IMR-90 (cell line): ENCODE results near the gene NAB2. TPM values are rescaled to one million over a fixed set of nuclear protein-coding genes. Genes with fewer than 3 reads are reported as not detected.

Experiments
- ATAC-seq: fragments of 200-7000 bp; cut with Tn5 transposase; 2 replicates; pipeline ENCODE4 v1.9.1; 2020; ENCODE audit warnings: low read depth, mild to moderate bottlenecking, moderate library complexity
- Bru-seq: library from RNA; stranded (reverse); fragments of 400-500 nt; gene quantifications from one replicate; lab custom pipeline; 2021; lab: Mats Ljungman, UMichigan
- BruChase-seq, 2 experiments: library from RNA; stranded (reverse); fragments of 400-500 nt; gene quantifications; one replicate each; lab custom pipeline; 2021; lab: Mats Ljungman, UMichigan
- BruUV-seq: library from RNA; stranded (reverse); fragments of 400-500 nt; replicated peaks from 2 replicates; lab custom pipeline; 2021; lab: Mats Ljungman, UMichigan
- CTCF ChIA-PET: fragments of 300-600 bp; formaldehyde crosslinking; extraction: SDS; loops from one replicate; lab custom pipeline; 2021; ENCODE audit warnings: antibody characterized with exemption; lab: Yijun Ruan, JAX
- POLR2A ChIA-PET: fragments of 300-600 bp; sonication (Branson Sonifier 250); formaldehyde crosslinking; loops from one replicate; lab custom pipeline; 2022; ENCODE audit warnings: antibody characterized with exemption; ENCODE audit not compliant: unreplicated experiment; lab: Charles Lee
- DNase-seq: peaks from one replicate; pipeline ENCODE4 v3.0.0; 2013
- H2AFZ ChIP-seq: replicated peaks from 2 replicates; pipeline ENCODE3; 2013; ENCODE audit warnings: low read length, mild to moderate bottlenecking; ENCODE audit not compliant: poor library complexity
- H2AK5ac ChIP-seq: 2 replicates; pipeline ENCODE4 v1.6.1; 2013; ENCODE audit warnings: low read depth, low read length, inconsistent platforms
- H2AK9ac ChIP-seq: replicated peaks from 2 replicates; pipeline ENCODE3; 2013; ENCODE audit warnings: mild to moderate bottlenecking, low read depth, low read length, moderate library complexity; ENCODE audit not compliant: poor library complexity
- H2BK120ac ChIP-seq: 2 replicates; pipeline ENCODE4 v1.6.1; 2013; ENCODE audit warnings: low read depth, low read length, inconsistent platforms
- H2BK15ac ChIP-seq: 3 replicates; pipeline ENCODE4 v1.6.1; 2013; ENCODE audit warnings: low read depth, low read length, inconsistent platforms
- H2BK20ac ChIP-seq: 2 replicates; pipeline ENCODE4 v1.6.1; 2013; ENCODE audit warnings: low read depth, mild to moderate bottlenecking, inconsistent platforms, low read length, moderate library complexity
- H2BK5ac ChIP-seq: 2 replicates; pipeline ENCODE4 v1.6.1; 2013; ENCODE audit warnings: mild to moderate bottlenecking, low read depth, low read length, inconsistent platforms; ENCODE audit not compliant: poor library complexity, severe bottlenecking
- H3K14ac ChIP-seq: replicated peaks from 2 replicates; pipeline ENCODE4 v1.6.1; 2013; ENCODE audit warnings: low read depth, low read length, inconsistent platforms
- H3K18ac ChIP-seq: 2 replicates; pipeline ENCODE4 v1.6.1; 2013; ENCODE audit warnings: low read depth, low read length, control low read depth
- H3K23ac ChIP-seq: 2 replicates; pipeline ENCODE4 v1.6.1; 2013; ENCODE audit warnings: low read depth, low read length, inconsistent platforms
- H3K27ac ChIP-seq: 2 replicates; pipeline ENCODE4 v1.5.1; 2013; ENCODE audit warnings: mild to moderate bottlenecking, control low read depth, low read length; ENCODE audit not compliant: insufficient read depth
- H3K27me3 ChIP-seq: 2 replicates; pipeline ENCODE4 v1.6.1; 2013; ENCODE audit warnings: low read length; ENCODE audit not compliant: control insufficient read depth, insufficient read depth
- H3K36me3 ChIP-seq: 2 replicates; pipeline ENCODE4 v1.6.1; 2013; ENCODE audit warnings: low read length, mixed read lengths; ENCODE audit not compliant: control insufficient read depth, insufficient read depth
- H3K4ac ChIP-seq: 2 replicates; pipeline ENCODE4 v1.6.1; 2013; ENCODE audit warnings: low read depth, low read length, inconsistent platforms
- H3K4me1 ChIP-seq: 2 replicates; pipeline ENCODE4 v1.6.1; 2013; ENCODE audit warnings: low read length, mixed read lengths; ENCODE audit not compliant: control insufficient read depth, insufficient read depth
- H3K4me2 ChIP-seq: 2 replicates; pipeline ENCODE4 v1.6.1; 2013; ENCODE audit warnings: low read depth, mild to moderate bottlenecking, control low read depth, low read length, moderate library complexity
- H3K4me3 ChIP-seq: 2 replicates; pipeline ENCODE4 v1.5.1; 2013; ENCODE audit warnings: low read depth, mild to moderate bottlenecking, control low read depth, low read length, moderate library complexity; ENCODE audit not compliant: insufficient read depth
- H3K56ac ChIP-seq: 2 replicates; pipeline ENCODE4 v1.6.1; 2013; ENCODE audit warnings: low read length, inconsistent platforms; ENCODE audit not compliant: insufficient read depth; ENCODE audit errors: extremely low read depth
- H3K79me1 ChIP-seq, 2 experiments: 2 replicates each; pipeline ENCODE4 v1.6.1; 2013; ENCODE audit warnings: low read length in 2 of 2, inconsistent platforms in 1 of 2, low read depth in 1 of 2
- H3K9ac ChIP-seq: 2 replicates; pipeline ENCODE4 v1.6.1; 2013; ENCODE audit warnings: low read depth, low read length, control low read depth
- H3K9me1 ChIP-seq: 2 replicates; pipeline ENCODE4 v1.6.1; 2013; ENCODE audit warnings: low read length, inconsistent platforms; ENCODE audit not compliant: insufficient read depth
- H3K9me3 ChIP-seq: 2 replicates; pipeline ENCODE4 v1.6.1; 2013; ENCODE audit warnings: low read length; ENCODE audit not compliant: control insufficient read depth, insufficient read depth
- H4K20me1 ChIP-seq: 2 replicates; pipeline ENCODE4 v1.6.1; 2013; ENCODE audit warnings: low read length, inconsistent platforms; ENCODE audit not compliant: insufficient read depth
- H4K5ac ChIP-seq: 2 replicates; pipeline ENCODE4 v1.6.1; 2013; ENCODE audit warnings: mild to moderate bottlenecking, low read depth, low read length, control low read depth
- H4K8ac ChIP-seq, 2 experiments: 2 replicates each; pipeline ENCODE4 v1.6.1; 2013; ENCODE audit warnings: low read depth in 2 of 2, low read length in 2 of 2, control low read depth in 1 of 2, inconsistent platforms in 1 of 2
- H4K91ac ChIP-seq: 2 replicates; pipeline ENCODE4 v1.6.1; 2013; ENCODE audit warnings: low read depth, low read length, inconsistent platforms; ENCODE audit not compliant: insufficient read depth
- BHLHE40 ChIP-seq: fragments of 150-350 bp; IDR thresholded peaks from 2 replicates; pipeline ENCODE4 v1.6.1; 2016; ENCODE audit warnings: mild to moderate bottlenecking, low read depth, low read length
- CEBPB ChIP-seq: IDR thresholded peaks from 2 replicates; pipeline ENCODE4 v1.6.1; 2012; ENCODE audit warnings: low read depth, low read length, improper control_type of control experiment
- CHD1 ChIP-seq: IDR thresholded peaks from 2 replicates; pipeline ENCODE4 v1.6.1; 2012; ENCODE audit warnings: low read depth, low read length, improper control_type of control experiment
- ELK1 ChIP-seq: fragments of 150-350 bp; IDR thresholded peaks from 2 replicates; pipeline ENCODE4 v1.6.1; 2016; ENCODE audit warnings: low read depth, mild to moderate bottlenecking, low read length, moderate library complexity, borderline replicate concordance
- FOS ChIP-seq: fragments of 150-350 bp; IDR thresholded peaks from 2 replicates; pipeline ENCODE4 v1.6.1; 2016; ENCODE audit warnings: low read depth, low read length
- MAZ ChIP-seq: IDR thresholded peaks from 2 replicates; pipeline ENCODE4 v1.6.1; 2012; ENCODE audit warnings: low read depth, mild to moderate bottlenecking, low read length, improper control_type of control experiment, moderate library complexity, borderline replicate concordance
- MXI1 ChIP-seq: IDR thresholded peaks from 2 replicates; pipeline ENCODE4 v1.6.1; 2012; ENCODE audit warnings: low read depth, mild to moderate bottlenecking, low read length, moderate library complexity, borderline replicate concordance
- NFE2L2 ChIP-seq: fragments of 150-350 bp; IDR thresholded peaks from 2 replicates; pipeline ENCODE4 v1.6.1; 2016; ENCODE audit warnings: low read depth, mild to moderate bottlenecking, low read length
- POLR2A ChIP-seq: IDR thresholded peaks from 2 replicates; pipeline ENCODE4 v1.6.1; 2012; ENCODE audit warnings: mild to moderate bottlenecking, low read depth, low read length
- RFX5 ChIP-seq: IDR thresholded peaks from 2 replicates; pipeline ENCODE4 v1.8.0; 2012; ENCODE audit warnings: low read depth, mild to moderate bottlenecking, low read length, moderate library complexity
- USF2 ChIP-seq: fragments of 150-350 bp; IDR thresholded peaks from 2 replicates; pipeline ENCODE4 v1.6.1; 2017; ENCODE audit warnings: mild to moderate bottlenecking, antibody characterized with exemption, low read length, low read depth
- WGBS, 2 experiments: methylation state at CpG; one replicate each; pipeline versions ENCODE4 v1.1.5 to v1.1.7; 2013; ENCODE audit warnings: missing lambda C conversion rate in 2 of 2; ENCODE audit not compliant: insufficient read length in 1 of 2; ENCODE audit errors: extremely low coverage in 2 of 2; 5-methylcytosine and 5-hydroxymethylcytosine counted together
- dilution Hi-C: fragments of 300-500 bp; cut with HindIII; formaldehyde crosslinking; loops from one replicate; pipeline ENCODE4 v1.14.3; 2018; ENCODE audit warnings: low sequenced_read_pairs; ENCODE audit not compliant: unreplicated experiment
- in situ Hi-C: fragments of 300-500 bp; cut with MboI; formaldehyde crosslinking; loops from 3 replicates; pipeline ENCODE4 v1.14.3; 2019; ENCODE audit warnings: low sequenced_read_pairs, inconsistent platforms, mixed read lengths
- intact Hi-C: fragments of 100-400 bp; cut with micrococcal nuclease; formaldehyde crosslinking; loops from 2 replicates; pipeline ENCODE4 v1.10.0; 2022
- long read RNA-seq: library from polyadenylated mRNA; unstranded; transcript quantifications from one replicate; pipeline ENCODE4 v2.0.0, GENCODE V29; 2021; ENCODE audit not compliant: unreplicated experiment
- polyA plus RNA-seq, 3 experiments: library from polyadenylated mRNA; depleted of rRNA; stranded (reverse); fragments of >200 nt; gene quantifications; 2 replicates each; pipeline ENCODE4 v1.2.3, GENCODE V29; 2012; ENCODE audit warnings: low replicate concordance in 1 of 3
- total RNA-seq: library from RNA; depleted of rRNA; stranded (reverse); fragments of >200 nt; gene quantifications from 2 replicates; pipeline ENCODE4 v1.2.3, GENCODE V29; 2012; rRNA removed

NAB2 gene
- total RNA-seq (68.3 and 68.8 TPM in 2 replicates), polyA plus RNA-seq (2012; rRNA removed) (65.1 and 65.2 TPM in 2 replicates), Bru-seq, nascent RNA (percentile 73 among the genes with signal in this experiment), BruChase-seq, experiment 1, labeled RNA remaining after a 6-hour chase (percentile 65 among the genes with signal in this experiment), BruChase-seq, experiment 2, labeled RNA remaining after a 2-hour chase (percentile 82 among the genes with signal in this experiment)
- 52.2 and 62.3 TPM in 2 replicates for polyA plus RNA-seq (2012; cell fraction: cytosol; rRNA removed)
- polyA plus RNA-seq (2012; cell fraction: nucleus; rRNA removed; ENCODE audit: low replicate concordance) = 73.8 and 87.3 TPM in 2 replicates
- long read RNA-seq, transcript NAB2-201 (7 exons, 2,711 nt) = major isoform, 25 of 38 reads
- long read RNA-seq, partial matches to known transcripts = 9 of 38 reads
- long read RNA-seq, other reads (novel, unspliced or antisense) = 3 of 38 reads

- peak within 1 kb of the TSS; percentile 99 for H3K56ac ChIP-seq
- peak within 1 kb of the TSS; percentile 99 for H3K27ac ChIP-seq
- TF ChIP-seq POLR2A (peak; percentile 86), NFE2L2 (no peak), CHD1 (peak; percentile 93; the same call in 1 of the 2 replicates), CEBPB (peak; percentile 98), USF2 (peak; percentile 93), RFX5 (no peak), ELK1 (no peak), FOS (no peak), MXI1 (peak; percentile 87), MAZ (peak; percentile 92), BHLHE40 (peak; percentile 94)
- DNase-seq (peak; percentile 97), ATAC-seq (peak; percentile 50)
- CTCF ChIA-PET = no interaction called here
- H2BK20ac ChIP-seq = peak within 1 kb of the TSS; percentile 64; the same call in 1 of the 2 replicates
- peak within 1 kb of the TSS; percentile 98 for H3K4me3 ChIP-seq
- H4K20me1 ChIP-seq = peaks cover 44% of the 10 kb centered on the region
- peak within 1 kb of the TSS; percentile 96 for H4K5ac ChIP-seq
- H3K9me1 ChIP-seq = peaks cover 6% of the 10 kb centered on the region
- peak within 1 kb of the TSS; percentile 100 for H3K9ac ChIP-seq
- H2BK120ac ChIP-seq = peak within 1 kb of the TSS; percentile 93
- H3K4me2 ChIP-seq = peak within 1 kb of the TSS; percentile 92
- in situ Hi-C loops (no loop called here), intact Hi-C loops (loop anchor here (1.0 to 2.0 kb wide), 2 partner anchors 16 to 23 kb away; partner anchors contain the start of gene STAT6), dilution Hi-C loops (no loop called here)
- H2AFZ ChIP-seq = peak within 1 kb of the TSS; percentile 86
- peak within 1 kb of the TSS; percentile 100 for H3K14ac ChIP-seq
- peak within 1 kb of the TSS; percentile 100 for H2AK5ac ChIP-seq
- peak within 1 kb of the TSS; percentile 100 for H2AK9ac ChIP-seq
- H3K79me1 ChIP-seq = peaks cover 5 to 52% of the 10 kb centered on the region in 2 experiments; a peak in 3 of 4 replicates
- POLR2A ChIA-PET = interaction anchor here (0.5 to 1.6 kb wide), 7 partner anchors 9 to 101 kb away, joined by 3 to 9 read pairs (median 3); partner anchors contain the start of genes NEMP1 and STAT6
- no TSS peak for BruUV-seq
- H4K91ac ChIP-seq = peak within 1 kb of the TSS; percentile 98
- peak within 1 kb of the TSS; percentile 100 for H3K23ac ChIP-seq
- H3K4ac ChIP-seq = peak within 1 kb of the TSS; percentile 100
- H2BK5ac ChIP-seq = peak within 1 kb of the TSS; percentile 99
- H3K9me3 ChIP-seq = no peaks in the 10 kb centered on the region
- peaks cover 32% of the 10 kb centered on the region for H3K4me1 ChIP-seq
- H4K8ac ChIP-seq = peak within 1 kb of the TSS; percentile 96 to 99
- H3K36me3 ChIP-seq = peaks cover 32% of the 10 kb centered on the region
- H2BK15ac ChIP-seq = peak within 1 kb of the TSS; percentile 86; the same call in 2 of the 3 replicates
- no peaks in the 10 kb centered on the region for H3K27me3 ChIP-seq
- peak within 1 kb of the TSS; percentile 96 for H3K18ac ChIP-seq
- WGBS, 2 experiments = 1% methylated on average over 17 of the region's 91 CpGs; no CpG with 5 or more reads in 1 of the 2 experiments
These were observed at the start of gene NAB2 for GRCh38 chr12:57088354-57089270. Gene NAB2, plus strand, starts transcription at chr12:57089114. Its CDS starts 158 bp downstream, at chr12:57089272.
